ENCODE data around the gene USP10. TPM values are rescaled to one million over a fixed set of nuclear protein-coding genes. Genes with fewer than 3 reads are reported as not detected.
A peak's percentile ranks its signal among the peaks of the same experiment; 100 is the strongest.

USP10 gene
- 70.6 TPM for total RNA-seq
- long read RNA-seq, transcript USP10-201 (14 exons, 3,009 nt) = major isoform, 113 of 192 reads
- long read RNA-seq, partial matches to known transcripts = 58 of 192 reads
- long read RNA-seq, other reads (novel, unspliced or antisense) = 15 of 192 reads

GRCh38 chr16:84699712-84700445 is at the start of gene USP10:
USP10 (plus strand) TSS chr16:84700000; CDS start chr16:84700091, 91 bp downstream.
- peak; percentile 93 for ATAC-seq (ENCODE audit: poor library complexity)
- peak; percentile 90 for DNase-seq
- intact Hi-C loops (cut with DNase I) = no loop called here

GRCh38 chr16:84650062-84650991 is 49.5 kb upstream of the USP10 start:
- intact Hi-C loops (cut with DNase I) = no loop called here
- ATAC-seq (ENCODE audit: poor library complexity) = no peak
- DNase-seq = no peak

- no peak for ATAC-seq (ENCODE audit: poor library complexity)
- DNase-seq = no peak
- intact Hi-C loops (cut with DNase I) = no loop called here
These were observed 47.2 kb upstream of the USP10 start for GRCh38 chr16:84652566-84652965.

- intact Hi-C loops (cut with DNase I) = no loop called here
- DNase-seq (no peak), ATAC-seq (ENCODE audit: poor library complexity) (no peak)
These were observed 45.6 kb upstream of the USP10 start for GRCh38 chr16:84654238-84654637.

- no peak for ATAC-seq (ENCODE audit: poor library complexity)
- intact Hi-C loops (cut with DNase I) = no loop called here
- DNase-seq = no peak
These were observed 44.8 kb upstream of the USP10 start for GRCh38 chr16:84654998-84655397.

GRCh38 chr16:84656649-84657048 is 43.2 kb upstream of the USP10 start:
- DNase-seq (no peak), ATAC-seq (ENCODE audit: poor library complexity) (no peak)
- intact Hi-C loops (cut with DNase I) = no loop called here

- ATAC-seq (ENCODE audit: poor library complexity) (no peak), DNase-seq (no peak)
- intact Hi-C loops (cut with DNase I) = no loop called here
These were observed 42.5 kb upstream of the USP10 start for GRCh38 chr16:84657229-84657837.

- DNase-seq (no peak), ATAC-seq (ENCODE audit: poor library complexity) (no peak)
- intact Hi-C loops (cut with DNase I) = no loop called here
These were observed 41.1 kb upstream of the USP10 start for GRCh38 chr16:84658690-84659089.

GRCh38 chr16:84659656-84660300 is 40.0 kb upstream of the USP10 start:
- DNase-seq (no peak), ATAC-seq (ENCODE audit: poor library complexity) (no peak)
- intact Hi-C loops (cut with DNase I) = no loop called here

- ATAC-seq (ENCODE audit: poor library complexity) (no peak), DNase-seq (no peak)
- intact Hi-C loops (cut with DNase I) = no loop called here
These were observed 38.8 kb upstream of the USP10 start for GRCh38 chr16:84660973-84661372.

GRCh38 chr16:84661418-84662060 is 38.3 kb upstream of the USP10 start:
- DNase-seq (no peak), ATAC-seq (ENCODE audit: poor library complexity) (no peak)
- intact Hi-C loops (cut with DNase I) = no loop called here

GRCh38 chr16:84662471-84662870 is 37.3 kb upstream of the USP10 start:
- intact Hi-C loops (cut with DNase I) = no loop called here
- ATAC-seq (ENCODE audit: poor library complexity) (no peak), DNase-seq (no peak)

GRCh38 chr16:84663433-84664101 is 36.2 kb upstream of the USP10 start:
- intact Hi-C loops (cut with DNase I) = no loop called here
- DNase-seq = no peak
- no peak for ATAC-seq (ENCODE audit: poor library complexity)

- DNase-seq = no peak
- ATAC-seq (ENCODE audit: poor library complexity) = no peak
- intact Hi-C loops (cut with DNase I) = no loop called here
These were observed 34.4 kb upstream of the USP10 start for GRCh38 chr16:84665359-84665758.

- DNase-seq (no peak), ATAC-seq (ENCODE audit: poor library complexity) (no peak)
- intact Hi-C loops (cut with DNase I) = no loop called here
These were observed 34.0 kb upstream of the USP10 start for GRCh38 chr16:84665843-84666242.

GRCh38 chr16:84667600-84668309 is 32.0 kb upstream of the USP10 start:
- no peak for ATAC-seq (ENCODE audit: poor library complexity)

GRCh38 chr16:84670063-84670462 is 29.7 kb upstream of the USP10 start:
- DNase-seq (no peak), ATAC-seq (ENCODE audit: poor library complexity) (no peak)
- intact Hi-C loops (cut with DNase I) = loop anchor here (5.0 to 10.0 kb wide), 2 partner anchors 67 to 305 kb away; no protein-coding TSS in a partner anchor

More at GRCh38 chr16:84667600-84668309, 32.0 kb upstream of the USP10 start:
- no peak for DNase-seq
- intact Hi-C loops (cut with DNase I) = no loop called here

Measured in Right ventricle myocardium superior (tissue), 1 donor.